HepG2 (cell line): ENCODE data around the gene OS9. TPM values are rescaled to one million over a fixed set of nuclear protein-coding genes. Genes with fewer than 3 reads are reported as not detected.

Source experiments
- ARID5B ChIP-seq: IDR thresholded peaks from 2 replicates; pipeline ENCODE4 v1.4.0; 2020; ENCODE audit warnings: mild to moderate bottlenecking, missing genetic modification reagents
- ATF7 ChIP-seq, 2 experiments: fragments of 450-650 bp in 1 of 2; sonication (generic) in 1 of 2; formaldehyde crosslinking in 1 of 2; IDR thresholded peaks; 2 replicates each; pipeline versions ENCODE4 v1.4.0 to v1.6.1; 2016 to 2020; ENCODE audit warnings: antibody characterized with exemption in 1 of 2, mild to moderate bottlenecking in 1 of 2, missing genetic modification reagents in 1 of 2
- CEBPB ChIP-seq: IDR thresholded peaks from 2 replicates; pipeline ENCODE4 v1.6.1; 2011; ENCODE audit warnings: low read depth, low read length, improper control_type of control experiment, borderline replicate concordance
- FOSL2 ChIP-seq: sonication (generic); formaldehyde crosslinking; IDR thresholded peaks from 2 replicates; pipeline ENCODE4 v1.4.0; 2020; ENCODE audit warnings: missing genetic modification reagents
- FOXA1 ChIP-seq, 2 experiments: fragments of 450-650 bp in 1 of 2; sonication (generic) in 1 of 2; formaldehyde crosslinking in 1 of 2; IDR thresholded peaks; 2 replicates each; pipeline versions ENCODE4 v1.4.0 to v1.6.1; 2016 to 2020; ENCODE audit warnings: missing genetic modification reagents in 1 of 2
- GATAD1 ChIP-seq: IDR thresholded peaks from 2 replicates; pipeline ENCODE4 v1.6.1; 2016; ENCODE audit warnings: missing genetic modification reagents, missing compliant biosample characterization
- GPN1 ChIP-seq: sonication (generic); formaldehyde crosslinking; IDR thresholded peaks from 2 replicates; pipeline ENCODE4 v1.5.1; 2020; ENCODE audit warnings: missing genetic modification reagents, borderline replicate concordance
- ISL2 ChIP-seq: sonication (generic); formaldehyde crosslinking; IDR thresholded peaks from 2 replicates; pipeline ENCODE4 v1.5.0; 2020; ENCODE audit warnings: missing genetic modification reagents
- MYPOP ChIP-seq: sonication (generic); formaldehyde crosslinking; IDR thresholded peaks from 2 replicates; pipeline ENCODE4 v1.8.1; 2023; ENCODE audit warnings: mild to moderate bottlenecking, moderate library complexity, missing genetic modification reagents
- ZNF687 ChIP-seq: sonication (generic); formaldehyde crosslinking; IDR thresholded peaks from 2 replicates; pipeline ENCODE4 v1.5.1; 2020; ENCODE audit warnings: mild to moderate bottlenecking, missing genetic modification reagents, moderate library complexity
- ZNF790 ChIP-seq: sonication (generic); formaldehyde crosslinking; IDR thresholded peaks from 2 replicates; pipeline ENCODE4 v1.8.0; 2022; ENCODE audit warnings: missing genetic modification reagents, mild to moderate bottlenecking, borderline replicate concordance
- polyA plus RNA-seq, 8 experiments: library from polyadenylated mRNA; depleted of rRNA in 3 of 8; stranded (reverse) in 7 of 8; unstranded in 1 of 8; fragments of >200 nt; fragmentation: Illumina TruSeq in 4 of 8; extraction: Trizol in 4 of 8; gene quantifications; 2 replicates each; pipeline versions ENCODE4 v1.2.1 to v1.2.3, GENCODE V29; 2011 to 2016; ENCODE audit warnings: low read depth in 4 of 8, missing spikeins in 1 of 8, mixed read lengths in 1 of 8; ENCODE audit not compliant: insufficient read depth in 1 of 8
- total RNA-seq, 5 experiments: library from RNA; depleted of rRNA; stranded (reverse); fragments of >200 nt; fragmentation: Illumina TruSeq; extraction: Trizol; gene quantifications; 2 replicates each; pipeline ENCODE4 v1.2.3, GENCODE V29; 2016; ENCODE audit warnings: low read depth in 1 of 5
- TF ChIP-seq, protein P1 (sequence below): IDR thresholded peaks from 2 replicates; pipeline ENCODE4 v1.6.1; 2016
- TF ChIP-seq, protein P2 (sequence below): fragments of 450-650 bp; IDR thresholded peaks from 2 replicates; pipeline ENCODE4 v1.6.1; 2016

OS9 gene
- total and polyA plus RNA-seq, 2 of the 13 experiments (the other 11 are each of a cell fraction or from before 2014, with no cell fraction given) = 156 to 206 TPM

DNA sequence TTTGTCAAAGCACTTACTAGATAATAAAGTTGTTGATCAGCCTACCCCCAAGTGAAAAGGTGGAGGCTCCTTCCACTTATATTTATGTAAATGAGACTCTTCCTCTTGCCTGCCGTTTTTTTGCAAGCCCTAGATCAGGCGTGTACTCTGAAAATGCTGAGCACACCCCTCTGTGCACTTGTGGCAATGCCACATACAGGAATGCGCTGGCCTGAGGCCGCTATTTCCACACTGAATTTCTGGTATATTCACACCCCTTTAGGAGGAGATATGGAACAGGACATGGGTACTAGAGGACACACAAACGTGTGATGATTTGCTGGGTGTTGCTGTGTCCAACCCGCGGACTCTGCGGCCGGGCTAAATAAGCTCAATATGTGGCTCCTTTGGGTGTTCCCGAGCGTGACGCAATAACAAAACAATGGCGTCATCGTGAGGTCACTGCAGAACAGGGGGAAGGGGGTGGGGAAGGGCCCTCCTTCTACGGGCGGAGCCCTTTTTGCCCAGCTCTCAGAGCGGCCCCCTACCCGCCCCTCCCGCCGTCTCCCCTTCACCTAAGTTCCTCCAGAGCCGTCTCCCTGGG lies 50.4 kb downstream of the OS9 start (continued):
- TF ChIP-seq CEBPB (peak; percentile 96), MYPOP (CRISPR knock-in tag) (peak; percentile 23; the same call in 1 of the 2 replicates), GATAD1 (CRISPR knock-in tag) (no peak), ZNF790 (CRISPR knock-in tag) (no peak), ISL2 (CRISPR knock-in tag) (peak; percentile 47; the same call in 1 of the 2 replicates), ARID5B (CRISPR knock-in tag) (0 out of 2 replicates have a peak, but pooled peaks have one; percentile 28), ATF7 (IDR thresholded peaks at IDR 0.05) (no peak), ATF7 (CRISPR knock-in tag; IDR thresholded peaks at IDR 0.05) (0 out of 2 replicates have a peak, but pooled peaks have one; percentile 84), FOXA1 (IDR thresholded peaks at IDR 0.05) (no peak), FOXA1 (CRISPR knock-in tag; IDR thresholded peaks at IDR 0.05) (no peak), GPN1 (no peak), FOSL2 (CRISPR knock-in tag) (peak; percentile 16; the same call in 1 of the 2 replicates), ZNF687 (CRISPR knock-in tag) (0 out of 2 replicates have a peak, but pooled peaks have one; percentile 32)
- TF ChIP-seq, protein P1, sequence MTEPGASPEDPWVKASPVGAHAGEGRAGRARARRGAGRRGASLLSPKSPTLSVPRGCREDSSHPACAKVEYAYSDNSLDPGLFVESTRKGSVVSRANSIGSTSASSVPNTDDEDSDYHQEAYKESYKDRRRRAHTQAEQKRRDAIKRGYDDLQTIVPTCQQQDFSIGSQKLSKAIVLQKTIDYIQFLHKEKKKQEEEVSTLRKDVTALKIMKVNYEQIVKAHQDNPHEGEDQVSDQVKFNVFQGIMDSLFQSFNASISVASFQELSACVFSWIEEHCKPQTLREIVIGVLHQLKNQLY (CRISPR knock-in tag) = no peak
- TF ChIP-seq, protein P2, sequence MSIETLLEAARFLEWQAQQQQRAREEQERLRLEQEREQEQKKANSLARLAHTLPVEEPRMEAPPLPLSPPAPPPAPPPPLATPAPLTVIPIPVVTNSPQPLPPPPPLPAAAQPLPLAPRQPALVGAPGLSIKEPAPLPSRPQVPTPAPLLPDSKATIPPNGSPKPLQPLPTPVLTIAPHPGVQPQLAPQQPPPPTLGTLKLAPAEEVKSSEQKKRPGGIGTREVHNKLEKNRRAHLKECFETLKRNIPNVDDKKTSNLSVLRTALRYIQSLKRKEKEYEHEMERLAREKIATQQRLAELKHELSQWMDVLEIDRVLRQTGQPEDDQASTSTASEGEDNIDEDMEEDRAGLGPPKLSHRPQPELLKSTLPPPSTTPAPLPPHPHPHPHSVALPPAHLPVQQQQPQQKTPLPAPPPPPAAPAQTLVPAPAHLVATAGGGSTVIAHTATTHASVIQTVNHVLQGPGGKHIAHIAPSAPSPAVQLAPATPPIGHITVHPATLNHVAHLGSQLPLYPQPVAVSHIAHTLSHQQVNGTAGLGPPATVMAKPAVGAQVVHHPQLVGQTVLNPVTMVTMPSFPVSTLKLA = no peak
